OCI-LY1 (cell line): Measurements from ENCODE around the gene RSPH1.

ENCODE experiments used
- H2AFZ ChIP-seq: fragments of 200-600 bp; sonication (generic), shearing (Covaris generic); 2 replicates; pipeline ENCODE4 v1.6.0; 2014; ENCODE audit warnings: antibody characterized with exemption, mild to moderate bottlenecking, low read length
- H3F3A ChIP-seq: fragments of 200-600 bp; sonication (generic), shearing (Covaris generic); 2 replicates; pipeline ENCODE4 v1.6.0; 2014; ENCODE audit warnings: mild to moderate bottlenecking, antibody characterized with exemption, low read length, moderate library complexity; ENCODE audit not compliant: insufficient read depth
- H3K27ac ChIP-seq: fragments of 200-600 bp; sonication (generic); 2 replicates; pipeline ENCODE4 v1.5.1; 2014; ENCODE audit warnings: low read length, mixed run types, mild to moderate bottlenecking, low read depth; ENCODE audit not compliant: poor library complexity, severe bottlenecking
- H3K27me3 ChIP-seq: fragments of 200-600 bp; sonication (generic); 2 replicates; pipeline ENCODE4 v1.6.0; 2014; ENCODE audit warnings: antibody characterized with exemption, mild to moderate bottlenecking, low read length, moderate library complexity; ENCODE audit not compliant: insufficient read depth
- H3K36me3 ChIP-seq: fragments of 200-600 bp; sonication (generic); 2 replicates; pipeline ENCODE4 v1.6.1; 2014; ENCODE audit warnings: mild to moderate bottlenecking, antibody characterized with exemption, low read length, moderate library complexity, mixed read lengths; ENCODE audit not compliant: insufficient read depth
- H3K4me1 ChIP-seq: fragments of 200-600 bp; sonication (generic); 2 replicates; pipeline ENCODE4 v1.5.1; 2014; ENCODE audit warnings: mild to moderate bottlenecking, low read length, moderate library complexity; ENCODE audit not compliant: insufficient read depth, severe bottlenecking
- H3K4me2 ChIP-seq: fragments of 200-600 bp; sonication (generic), shearing (Covaris generic); 2 replicates; pipeline ENCODE4 v1.6.1; 2014; ENCODE audit warnings: low read length
- H3K4me3 ChIP-seq: fragments of 200-600 bp; sonication (generic); 2 replicates; pipeline ENCODE4 v1.5.1; 2014; ENCODE audit warnings: low read length, low read depth, mild to moderate bottlenecking, mixed read lengths; ENCODE audit not compliant: poor library complexity, severe bottlenecking
- H3K79me2 ChIP-seq: fragments of 200-600 bp; shearing (Covaris generic); 2 replicates; pipeline ENCODE4 v1.6.1; 2016; ENCODE audit warnings: mixed run types, low read length, mixed read lengths; ENCODE audit not compliant: insufficient read depth
- H3K9ac ChIP-seq: fragments of 200-600 bp; sonication (generic), shearing (Covaris generic); 2 replicates; pipeline ENCODE4 v1.6.1; 2014; ENCODE audit warnings: mild to moderate bottlenecking, low read length, mixed read lengths
- H3K9me2 ChIP-seq: fragments of 200-600 bp; sonication (generic), shearing (Covaris generic); 2 replicates; pipeline ENCODE4 v1.6.1; 2014; ENCODE audit warnings: low read depth, mild to moderate bottlenecking, low read length, mixed read lengths
- H3K9me3 ChIP-seq: fragments of 200-600 bp; shearing (Covaris generic); 2 replicates; pipeline ENCODE4 v1.6.1; 2014; ENCODE audit warnings: low read length, mixed read lengths
- H4K20me1 ChIP-seq: fragments of 200-600 bp; sonication (generic), shearing (Covaris generic); 2 replicates; pipeline ENCODE4 v1.6.0; 2016; ENCODE audit warnings: mild to moderate bottlenecking, low read length; ENCODE audit not compliant: insufficient read depth
- CTCF ChIP-seq: fragments of 200-600 bp; sonication (generic), shearing (Covaris generic); IDR thresholded peaks from 2 replicates; pipeline ENCODE4 v1.5.1; 2017; ENCODE audit warnings: mild to moderate bottlenecking, antibody characterized with exemption, low read length, moderate library complexity, mixed read lengths
- EZH2 ChIP-seq: fragments of 200-600 bp; sonication (generic), shearing (Covaris generic); IDR thresholded peaks from 2 replicates; pipeline ENCODE4 v1.8.0; 2017; ENCODE audit warnings: borderline replicate concordance, mixed run types, mild to moderate bottlenecking, antibody characterized with exemption, low read length, moderate library complexity, mixed read lengths

Gene RSPH1

GRCh38 chr21:42526379-42526727 is 30.3 kb upstream of the RSPH1 start:
- 0 out of 2 replicates have a peak, but pooled peaks cover 7% of the 10 kb centered on the region for H3F3A ChIP-seq
- no peak overlapping the region for H2AFZ ChIP-seq
- H3K36me3 ChIP-seq = peaks cover 14% of the 10 kb centered on the region; the same call in 1 of the 2 replicates
- H3K27ac ChIP-seq = peak overlapping the region; percentile 97
- H3K9me3 ChIP-seq = no peaks in the 10 kb centered on the region
- peaks cover 83% of the 10 kb centered on the region for H3K4me1 ChIP-seq
- no peaks in the 10 kb centered on the region for H3K27me3 ChIP-seq
- peak overlapping the region; percentile 47 for H3K4me3 ChIP-seq
- no peaks in the 10 kb centered on the region for H3K9me2 ChIP-seq
- TF ChIP-seq EZH2 (no peak), CTCF (no peak)
- H3K4me2 ChIP-seq = peak overlapping the region; percentile 89
- H3K79me2 ChIP-seq = no peaks in the 10 kb centered on the region
- H3K9ac ChIP-seq = peak overlapping the region; percentile 66; the same call in 1 of the 2 replicates
- no peaks in the 10 kb centered on the region for H4K20me1 ChIP-seq

GRCh38 chr21:42525676-42526378 is 29.8 kb upstream of the RSPH1 start:
- Histone ChIP-seq H3K27me3 (no peaks in the 10 kb centered on the region), H3K79me2 (no peaks in the 10 kb centered on the region), H3K4me1 (peaks cover 83% of the 10 kb centered on the region), H2AFZ (no peak overlapping the region), H3K4me3 (peak overlapping the region; percentile 47), H3K4me2 (peak overlapping the region; percentile 89), H3F3A (0 out of 2 replicates have a peak, but pooled peaks cover 7% of the 10 kb centered on the region), H3K9me3 (no peaks in the 10 kb centered on the region), H3K36me3 (peaks cover 16% of the 10 kb centered on the region; the same call in 1 of the 2 replicates), H3K9me2 (no peaks in the 10 kb centered on the region), H3K9ac (peak overlapping the region; percentile 66; the same call in 1 of the 2 replicates), H3K27ac (peak overlapping the region; percentile 97), H4K20me1 (no peaks in the 10 kb centered on the region)
- TF ChIP-seq EZH2 = no peak
- TF ChIP-seq CTCF = no peak

- no peaks in the 10 kb centered on the region for H3K9me3 ChIP-seq
- no peaks in the 10 kb centered on the region for H3K79me2 ChIP-seq
- no peak for TF ChIP-seq EZH2
- no peak for TF ChIP-seq CTCF
- H3K9ac ChIP-seq = peak overlapping the region; percentile 64
- no peaks in the 10 kb centered on the region for H4K20me1 ChIP-seq
- H3K4me2 ChIP-seq = peak overlapping the region; percentile 89
- no peaks in the 10 kb centered on the region for H3K27me3 ChIP-seq
- H3K9me2 ChIP-seq = no peaks in the 10 kb centered on the region
- H3K4me1 ChIP-seq = peaks cover 75% of the 10 kb centered on the region
- H3K4me3 ChIP-seq = peak overlapping the region; percentile 47
- H2AFZ ChIP-seq = no peak overlapping the region
- 0 out of 2 replicates have a peak, but pooled peaks cover 7% of the 10 kb centered on the region for H3F3A ChIP-seq
- H3K27ac ChIP-seq = peak overlapping the region; percentile 97
- H3K36me3 ChIP-seq = peaks cover 19% of the 10 kb centered on the region; the same call in 1 of the 2 replicates
Measured at GRCh38 chr21:42525029-42525581, 29.1 kb upstream of the RSPH1 start.
